ENCODE measurements around the gene ZCCHC3.
A peak's percentile ranks its signal among the peaks of the same experiment; 100 is the strongest.

The ZCCHC3 gene

DNA sequence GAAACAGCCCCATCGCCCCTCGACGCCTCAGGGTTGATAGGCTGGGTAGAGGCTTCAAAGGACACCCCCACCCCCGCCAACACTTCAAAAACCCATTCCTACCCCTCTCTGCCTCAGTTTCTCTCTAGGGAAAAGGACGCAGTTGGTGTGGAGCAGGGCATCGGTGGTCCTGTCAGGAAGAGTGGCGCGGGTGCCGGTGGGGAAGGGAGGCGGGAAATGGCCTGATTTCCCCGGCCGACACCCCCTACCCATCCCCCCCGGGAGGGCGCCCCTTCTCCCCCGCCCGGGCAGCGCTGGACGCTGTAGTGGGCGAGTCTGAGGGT, 49.9 kb downstream of the ZCCHC3 start:
- no peak for DNase-seq

DNA sequence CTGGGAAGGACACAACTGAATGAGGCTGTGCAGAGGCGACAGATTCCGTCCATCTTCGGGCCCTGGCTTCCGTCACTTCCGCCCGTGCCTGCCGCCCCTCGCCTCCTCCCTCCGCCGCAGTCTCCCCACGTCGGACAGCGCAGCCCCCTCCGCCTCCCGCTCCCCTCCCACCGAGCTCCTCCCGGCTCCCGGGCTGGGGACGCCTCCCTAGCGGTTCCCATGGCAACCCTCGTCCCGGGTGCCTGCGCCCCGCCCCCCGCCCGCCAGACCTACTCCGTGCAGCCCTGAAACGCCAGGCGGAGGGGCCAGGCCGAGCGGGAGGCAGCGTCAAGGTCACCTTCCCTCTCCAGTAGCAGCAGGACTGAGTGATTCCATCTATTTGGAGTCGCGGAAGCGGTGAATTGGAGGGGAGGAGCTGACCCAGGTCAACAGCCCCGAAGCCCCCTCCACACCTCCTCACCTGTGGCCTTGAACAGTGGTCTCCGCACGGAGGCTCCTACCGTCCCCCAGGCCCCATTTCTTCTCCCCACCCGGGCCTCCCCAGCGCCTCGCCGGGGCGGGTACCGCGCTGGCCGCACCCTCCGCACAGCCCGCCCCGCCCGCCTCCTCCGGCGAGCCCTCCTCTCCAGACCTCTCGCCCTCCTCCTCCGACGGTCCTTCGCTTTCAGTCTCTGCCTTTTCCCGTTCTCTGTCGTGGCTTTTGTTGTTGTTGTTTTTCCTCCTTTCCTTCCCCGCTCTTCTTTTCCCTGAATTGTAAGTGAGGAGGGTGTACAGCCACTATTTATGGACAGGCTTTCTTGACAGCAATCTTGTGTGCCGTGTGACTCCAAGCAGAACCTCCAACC, 50.5 kb downstream of the ZCCHC3 start:
- DNase-seq, result peak; percentile 92

- DNase-seq, result no peak
These were observed 51.8 kb downstream of the ZCCHC3 start for GRCh38 chr20:348972-349841.
